Activated B cell treated with CpG ODN at 0.5 μM for 24 hours (primary cell): Measurements from ENCODE around the gene RNF126. TPM values are rescaled to one million over a fixed set of nuclear protein-coding genes. Genes with fewer than 3 reads are reported as not detected.
"Not testable (repeated sequence)": the region's sequence is repeated elsewhere in the genome, so short reads cannot be mapped to it uniquely, and the experiment has no call there.

Experiments used
- ATAC-seq: fragments of 200-7000 bp; cut with Tn5 transposase; one replicate; pipeline ENCODE4 v1.10.0; 2021; ENCODE audit warnings: low read depth, mild to moderate bottlenecking, moderate library complexity
- CTCF ChIA-PET: fragments of 350-600 bp; sonication (Branson Sonifier 250); formaldehyde crosslinking; loops from one replicate; lab custom pipeline; 2021; ENCODE audit warnings: antibody characterized with exemption; lab: Charles Lee
- POLR2A ChIA-PET: fragments of 350-600 bp; sonication (Branson Sonifier 250); formaldehyde crosslinking; loops from one replicate; lab custom pipeline; 2021; ENCODE audit warnings: antibody characterized with exemption; lab: Charles Lee
- DNase-seq: peaks from one replicate; pipeline ENCODE4 v3.0.0; 2022
- H3K27ac Mint-ChIP-seq: one replicate; pipeline ENCODE4 v1.8.0; 2020; ENCODE audit warnings: mixed read lengths
- H3K27me3 Mint-ChIP-seq: one replicate; pipeline ENCODE4 v1.8.0; 2021; ENCODE audit warnings: mixed read lengths
- H3K36me3 Mint-ChIP-seq: one replicate; pipeline ENCODE4 v1.8.0; 2021; ENCODE audit warnings: low read depth, mixed read lengths
- H3K4me1 Mint-ChIP-seq: one replicate; pipeline ENCODE4 v1.8.0; 2021; ENCODE audit warnings: mixed read lengths
- H3K4me3 Mint-ChIP-seq: one replicate; pipeline ENCODE4 v1.8.0; 2020; ENCODE audit warnings: mild to moderate bottlenecking, mixed read lengths
- H3K9me3 Mint-ChIP-seq: one replicate; pipeline ENCODE4 v1.8.0; 2020; ENCODE audit warnings: mixed read lengths
- CTCF ChIP-seq: fragments of 200-600 bp; IDR thresholded peaks from one replicate; pipeline ENCODE4 v1.8.0; 2022; ENCODE audit warnings: antibody characterized with exemption, mild to moderate bottlenecking
- intact Hi-C: fragments of 100-400 bp; cut with micrococcal nuclease; formaldehyde crosslinking; loops from one replicate; pipeline ENCODE4 v1.15.1; 2024
- total RNA-seq: library from RNA; stranded (reverse); gene quantifications from 2 replicates; pipeline ENCODE4 v1.2.3, GENCODE V29; 2022

RNF126 gene
- total RNA-seq, 1 donor from 2014 or later, result 82.7 TPM

GRCh38 chr19:623175-623916 is 39.7 kb downstream of the RNF126 start:
- Mint-ChIP-seq H3K9me3 (no peaks in the 10 kb centered on the region), H3K4me1 (no peaks in the 10 kb centered on the region), H3K36me3 (peaks cover 54% of the 10 kb centered on the region), H3K27me3 (no peaks in the 10 kb centered on the region), H3K27ac (no peak overlapping the region), H3K4me3 (no peak overlapping the region)
- TF ChIP-seq CTCF, result no peak
- intact Hi-C loops, result no loop called here
- no peak for ATAC-seq
- DNase-seq, result no peak
- ChIA-PET CTCF (no interaction called here), POLR2A (interaction anchor here (1.4 kb wide), 1 partner anchor 10 kb away, joined by 10 read pairs; the partner anchor contains the start of gene POLRMT)

GRCh38 chr19:622666-623065 is 40.3 kb downstream of the RNF126 start:
- ATAC-seq, result no peak
- Mint-ChIP-seq H3K36me3 (peaks cover 54% of the 10 kb centered on the region), H3K4me3 (no peak overlapping the region), H3K27me3 (no peaks in the 10 kb centered on the region), H3K27ac (no peak overlapping the region), H3K4me1 (no peaks in the 10 kb centered on the region), H3K9me3 (no peaks in the 10 kb centered on the region)
- POLR2A ChIA-PET, result no interaction called here
- no peak for TF ChIP-seq CTCF
- CTCF ChIA-PET, result no interaction called here
- no peak for DNase-seq
- intact Hi-C loops, result no loop called here

- H3K4me1 Mint-ChIP-seq, result peaks cover 2% of the 10 kb centered on the region
- DNase-seq (no peak), ATAC-seq (no peak)
- ChIA-PET POLR2A (no interaction called here), CTCF (no interaction called here)
- no peaks in the 10 kb centered on the region for H3K9me3 Mint-ChIP-seq
- intact Hi-C loops, result no loop called here
- H3K27ac Mint-ChIP-seq, result no peak overlapping the region
- H3K27me3 Mint-ChIP-seq, result no peaks in the 10 kb centered on the region
- H3K4me3 Mint-ChIP-seq, result no peak overlapping the region
- peaks cover 51% of the 10 kb centered on the region for H3K36me3 Mint-ChIP-seq
- no peak for TF ChIP-seq CTCF
These were observed 41.2 kb downstream of the RNF126 start for GRCh38 chr19:621819-622218.

- POLR2A ChIA-PET, DNase-seq, H3K9me3 Mint-ChIP-seq, CTCF ChIA-PET, intact Hi-C loops, H3K27ac Mint-ChIP-seq, H3K4me3 Mint-ChIP-seq, ATAC-seq, H3K4me1 Mint-ChIP-seq, H3K27me3 Mint-ChIP-seq: not testable (repeated sequence)
- H3K36me3 Mint-ChIP-seq, result peaks cover 50% of the 10 kb centered on the region
These were observed 41.8 kb downstream of the RNF126 start for GRCh38 chr19:621191-621590.

GRCh38 chr19:620166-620862 is 42.7 kb downstream of the RNF126 start:
- Mint-ChIP-seq H3K36me3 (peaks cover 44% of the 10 kb centered on the region), H3K4me3 (no peak overlapping the region), H3K9me3 (no peaks in the 10 kb centered on the region), H3K27ac (no peak overlapping the region), H3K4me1 (peaks cover 6% of the 10 kb centered on the region), H3K27me3 (peaks cover 3% of the 10 kb centered on the region)
- ATAC-seq (no peak), DNase-seq (no peak)
- CTCF ChIA-PET, result no interaction called here
- TF ChIP-seq CTCF, result no peak
- POLR2A ChIA-PET, result no interaction called here
- intact Hi-C loops, result no loop called here
